Breast epithelium (tissue), 4 donors: Measurements from ENCODE around the gene GPATCH8. TPM values are rescaled to one million over a fixed set of nuclear protein-coding genes. Genes with fewer than 3 reads are reported as not detected.

Source experiments
- DNase-seq, 2 donors: peaks; one replicate each; pipeline ENCODE4 v3.0.0-alpha.2; 2019; ENCODE audit warnings: low spot score in 2 of 2
- H3K27ac ChIP-seq, 2 donors: fragments of 200-600 bp; sonication (generic) in 1 of 2; one replicate each; pipeline ENCODE4 v1.5.1; 2016 to 2019; ENCODE audit warnings: mild to moderate bottlenecking in 1 of 2
- H3K27me3 ChIP-seq, 2 donors: fragments of 200-600 bp; sonication (generic) in 1 of 2; one replicate each; pipeline versions ENCODE4 v1.5.1 to v1.6.0; 2017 to 2019; ENCODE audit warnings: control low read depth in 1 of 2, mild to moderate bottlenecking in 1 of 2
- H3K36me3 ChIP-seq: fragments of 200-600 bp; one replicate; pipeline ENCODE4 v1.5.1; 2019
- H3K4me1 ChIP-seq, 2 donors: fragments of 200-600 bp; sonication (generic); one replicate each; pipeline ENCODE4 v1.5.1; 2016 to 2019; ENCODE audit warnings: control low read depth in 1 of 2
- H3K4me3 ChIP-seq, 3 donors: fragments of 200-600 bp; sonication (generic); 1 replicate in 2 of 3; 2 replicates in 1 of 3; pipeline ENCODE4 v1.5.1; 2016 to 2019; ENCODE audit warnings: mild to moderate bottlenecking in 3 of 3, moderate library complexity in 2 of 3
- H3K9me3 ChIP-seq, 2 donors: fragments of 200-600 bp; sonication (generic) in 1 of 2; one replicate each; pipeline ENCODE4 v1.5.1; 2016 to 2019; ENCODE audit warnings: control low read depth in 1 of 2
- CTCF ChIP-seq, 3 donors: fragments of 450-650 bp; IDR thresholded peaks; one replicate each; pipeline ENCODE4 v1.5.1; 2016 to 2017; ENCODE audit warnings: antibody characterized with exemption in 3 of 3, mild to moderate bottlenecking in 3 of 3, moderate library complexity in 3 of 3
- POLR2A ChIP-seq: fragments of 450-650 bp; IDR thresholded peaks from one replicate; pipeline ENCODE4 v1.6.1; 2016; ENCODE audit warnings: antibody characterized with exemption, mild to moderate bottlenecking, moderate library complexity
- POLR2AphosphoS5 ChIP-seq, 3 donors: sonication (generic); formaldehyde crosslinking; IDR thresholded peaks; one replicate each; pipeline ENCODE4 v1.6.1; 2017; ENCODE audit warnings: antibody characterized with exemption in 3 of 3
- intact Hi-C: fragments of 100-400 bp; cut with DNase I; formaldehyde crosslinking; loops from one replicate; pipeline ENCODE4 v1.15.1; 2023; ENCODE audit warnings: low total_unique reads
- total RNA-seq, 3 donors: library from RNA; depleted of rRNA; stranded (reverse); fragments of >200 nt; gene quantifications; one replicate each; pipeline ENCODE4 v1.1.0, GENCODE V29; 2016

The GPATCH8 gene
- total RNA-seq, 3 donors from 2014 or later = 36.8 to 62.5 (median 51.5) TPM

DNA sequence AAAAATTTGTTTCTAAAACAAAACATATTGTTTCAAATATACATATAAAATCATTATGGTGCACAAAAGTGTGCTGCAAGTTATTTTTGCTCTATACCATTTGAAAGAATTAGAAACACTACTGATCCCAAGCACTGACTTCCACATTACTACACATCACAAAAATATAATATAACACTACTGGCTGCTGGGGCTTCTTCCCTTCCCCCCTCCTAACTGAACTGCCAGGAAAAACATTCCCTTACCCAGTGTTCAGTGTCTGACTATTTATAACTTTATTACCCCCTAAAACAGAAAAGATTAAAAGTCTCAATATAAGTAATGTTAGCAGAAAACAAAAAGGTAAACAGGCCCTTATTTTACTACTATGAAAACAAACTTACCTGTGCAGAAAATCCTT lies 36.9 kb downstream of the GPATCH8 start:
- H3K9me3 ChIP-seq = no peaks in the 10 kb centered on the region
- H3K27ac ChIP-seq = no peak overlapping the region
- intact Hi-C loops = no loop called here
- H3K4me1 ChIP-seq = no peaks in the 10 kb centered on the region
- H3K27me3 ChIP-seq = no peaks in the 10 kb centered on the region
- TF ChIP-seq POLR2AphosphoS5 (IDR thresholded peaks at IDR 0.05) (no peak), CTCF (IDR thresholded peaks at IDR 0.05) (no peak), POLR2A (no peak)
- DNase-seq = no peak
- H3K36me3 ChIP-seq = no peaks in the 10 kb centered on the region
- no peak overlapping the region for H3K4me3 ChIP-seq

- no peak overlapping the region for H3K4me3 ChIP-seq
- no peak for TF ChIP-seq POLR2A
- TF ChIP-seq CTCF (IDR thresholded peaks at IDR 0.05) = no peak
- TF ChIP-seq POLR2AphosphoS5 (IDR thresholded peaks at IDR 0.05) = no peak
- H3K9me3 ChIP-seq = no peaks in the 10 kb centered on the region
- DNase-seq = no peak
- intact Hi-C loops = no loop called here
- H3K4me1 ChIP-seq = no peaks in the 10 kb centered on the region
- no peak overlapping the region for H3K27ac ChIP-seq
- H3K27me3 ChIP-seq = no peaks in the 10 kb centered on the region
- H3K36me3 ChIP-seq = no peaks in the 10 kb centered on the region
Observed at GRCh38 chr17:44465897-44466296, 37.3 kb downstream of the GPATCH8 start.

- H3K9me3 ChIP-seq = no peaks in the 10 kb centered on the region
- H3K36me3 ChIP-seq = no peaks in the 10 kb centered on the region
- DNase-seq = no peak
- no peak overlapping the region for H3K4me3 ChIP-seq
- H3K27me3 ChIP-seq = no peaks in the 10 kb centered on the region
- intact Hi-C loops = no loop called here
- TF ChIP-seq CTCF (IDR thresholded peaks at IDR 0.05) (no peak), POLR2AphosphoS5 (IDR thresholded peaks at IDR 0.05) (no peak), POLR2A (no peak)
- H3K4me1 ChIP-seq = no peaks in the 10 kb centered on the region
- no peak overlapping the region for H3K27ac ChIP-seq
Observed at GRCh38 chr17:44465276-44465675, 37.9 kb downstream of the GPATCH8 start.

- H3K27ac ChIP-seq = no peak overlapping the region
- H3K9me3 ChIP-seq = no peaks in the 10 kb centered on the region
- no peak overlapping the region for H3K4me3 ChIP-seq
- H3K36me3 ChIP-seq = no peaks in the 10 kb centered on the region
- no peaks in the 10 kb centered on the region for H3K27me3 ChIP-seq
- no peaks in the 10 kb centered on the region for H3K4me1 ChIP-seq
- DNase-seq = no peak
- TF ChIP-seq POLR2AphosphoS5 (IDR thresholded peaks at IDR 0.05) (no peak), POLR2A (no peak), CTCF (IDR thresholded peaks at IDR 0.05) (no peak)
- intact Hi-C loops = no loop called here
Observed at GRCh38 chr17:44464037-44464436, 39.2 kb downstream of the GPATCH8 start.

GRCh38 chr17:44451832-44452231 lies 51.4 kb downstream of the GPATCH8 start:
- Histone ChIP-seq H3K9me3 (no peaks in the 10 kb centered on the region), H3K27ac (no peak overlapping the region), H3K36me3 (no peaks in the 10 kb centered on the region), H3K4me1 (no peaks in the 10 kb centered on the region), H3K4me3 (no peak overlapping the region), H3K27me3 (no peaks in the 10 kb centered on the region)
- DNase-seq = no peak
- TF ChIP-seq POLR2AphosphoS5 (IDR thresholded peaks at IDR 0.05) (no peak), POLR2A (no peak), CTCF (IDR thresholded peaks at IDR 0.05) (no peak)
- intact Hi-C loops = no loop called here
